Liver (tissue), 9 donors: ENCODE data around the gene CDKN1A. TPM values are rescaled to one million over a fixed set of nuclear protein-coding genes. Genes with fewer than 3 reads are reported as not detected.

ENCODE experiments used
- DNase-seq: peaks from one replicate; pipeline ENCODE4 v3.0.0-alpha.2; 2017; ENCODE audit warnings: low spot score
- H3K27ac ChIP-seq, 2 donors: one replicate each; pipeline ENCODE4 v1.7.0; 2013; ENCODE audit warnings: inconsistent platforms in 2 of 2, low read length in 2 of 2, control low read depth in 1 of 2, low read depth in 1 of 2, mild to moderate bottlenecking in 1 of 2
- H3K27me3 ChIP-seq, 4 donors: one replicate each; pipeline versions ENCODE4 v1.6.1 to v1.7.0; 2013; ENCODE audit warnings: low read length in 3 of 4, inconsistent platforms in 1 of 4, mild to moderate bottlenecking in 1 of 4, moderate library complexity in 1 of 4; ENCODE audit not compliant: control insufficient read depth in 4 of 4, insufficient read depth in 4 of 4
- H3K36me3 ChIP-seq, 4 donors: one replicate each; pipeline versions ENCODE4 v1.6.1 to v1.7.0; 2013; ENCODE audit warnings: low read length in 3 of 4, mild to moderate bottlenecking in 3 of 4, low read depth in 1 of 4, moderate library complexity in 1 of 4; ENCODE audit not compliant: control insufficient read depth in 4 of 4, insufficient read depth in 3 of 4
- H3K4me1 ChIP-seq, 4 donors: one replicate each; pipeline versions ENCODE4 v1.6.1 to v1.7.0; 2013; ENCODE audit warnings: low read length in 3 of 4, mild to moderate bottlenecking in 3 of 4, moderate library complexity in 1 of 4; ENCODE audit not compliant: control insufficient read depth in 4 of 4, insufficient read depth in 4 of 4
- H3K4me3 ChIP-seq, 3 donors: one replicate each; pipeline versions ENCODE4 v1.6.1 to v1.7.0; 2013; ENCODE audit warnings: low read length in 3 of 3, control low read depth in 1 of 3, low read depth in 1 of 3, mild to moderate bottlenecking in 1 of 3
- H3K9ac ChIP-seq, 2 donors: one replicate each; pipeline ENCODE4 v1.7.0; 2013; ENCODE audit warnings: low read length in 2 of 2, mild to moderate bottlenecking in 2 of 2, moderate library complexity in 2 of 2, control low read depth in 1 of 2, low read depth in 1 of 2
- H3K9me3 ChIP-seq, 4 donors: one replicate each; pipeline versions ENCODE4 v1.6.1 to v1.7.0; 2013; ENCODE audit warnings: low read length in 3 of 4; ENCODE audit not compliant: control insufficient read depth in 4 of 4
- EGR1 ChIP-seq, 2 donors: IDR thresholded peaks; 2 replicates each; pipeline ENCODE4 v1.6.1; 2016 to 2018; ENCODE audit warnings: antibody characterized with exemption in 2 of 2, low read depth in 2 of 2
- FOXA1 ChIP-seq: IDR thresholded peaks from 2 replicates; pipeline ENCODE4 v1.6.1; 2016; ENCODE audit warnings: antibody characterized with exemption
- FOXA2 ChIP-seq: IDR thresholded peaks from 2 replicates; pipeline ENCODE4 v1.6.1; 2016; ENCODE audit warnings: antibody characterized with exemption
- GABPA ChIP-seq, 2 donors: IDR thresholded peaks in 1 of 2; conservative IDR thresholded peaks in 1 of 2; 2 replicates each; pipeline ENCODE4 v1.6.1; 2016; ENCODE audit warnings: antibody characterized with exemption in 2 of 2, mild to moderate bottlenecking in 1 of 2, moderate library complexity in 1 of 2
- HNF4A ChIP-seq, 2 donors: conservative IDR thresholded peaks; 2 replicates each; pipeline ENCODE4 v1.6.1; 2016; ENCODE audit warnings: antibody characterized with exemption in 2 of 2, mild to moderate bottlenecking in 2 of 2
- HNF4G ChIP-seq: IDR thresholded peaks from 2 replicates; pipeline ENCODE4 v1.6.1; 2016; ENCODE audit warnings: antibody characterized with exemption
- JUND ChIP-seq, 2 donors: IDR thresholded peaks; 2 replicates each; pipeline ENCODE4 v1.6.1; 2016; ENCODE audit warnings: antibody characterized with exemption in 2 of 2
- NR2F2 ChIP-seq: IDR thresholded peaks from 2 replicates; pipeline ENCODE4 v1.6.1; 2016; ENCODE audit warnings: antibody characterized with exemption
- RAD21 ChIP-seq, 2 donors: IDR thresholded peaks; 2 replicates each; pipeline ENCODE4 v1.6.1; 2016; ENCODE audit warnings: antibody characterized with exemption in 2 of 2, mild to moderate bottlenecking in 2 of 2
- RXRA ChIP-seq, 2 donors: IDR thresholded peaks; 2 replicates each; pipeline ENCODE4 v1.6.1; 2017 to 2018; ENCODE audit warnings: antibody characterized with exemption in 2 of 2, mild to moderate bottlenecking in 1 of 2
- SP1 ChIP-seq: IDR thresholded peaks from 2 replicates; pipeline ENCODE4 v1.6.1; 2018; ENCODE audit warnings: antibody characterized with exemption, mild to moderate bottlenecking
- TAF1 ChIP-seq: conservative IDR thresholded peaks from 2 replicates; pipeline ENCODE4 v1.6.1; 2016; ENCODE audit warnings: antibody characterized with exemption, mild to moderate bottlenecking
- YY1 ChIP-seq: IDR thresholded peaks from 2 replicates; pipeline ENCODE4 v1.6.1; 2016; ENCODE audit warnings: antibody characterized with exemption, mild to moderate bottlenecking
- WGBS: extraction: QIAGEN DNeasy Blood & Tissue Kit; methylation state at CpG from one replicate; pipeline ENCODE4 v1.1.7; 2013; 5-methylcytosine and 5-hydroxymethylcytosine counted together
- polyA plus RNA-seq, 2 donors: library from polyadenylated mRNA; stranded (reverse) in 1 of 2; unstranded in 1 of 2; fragments of 200-250 nt in 1 of 2; fragments of >200 nt in 1 of 2; fragmentation: Nextera tagmentation in 1 of 2; extraction: Ambion mirVana in 1 of 2; gene quantifications; one replicate each; pipeline versions ENCODE4 v1.2.1 to v1.2.3, GENCODE V29; 2013 to 2015
- total RNA-seq, 2 donors: library from RNA; depleted of rRNA; stranded (reverse); fragments of >200 nt; gene quantifications; one replicate each; pipeline ENCODE4 v1.2.3, GENCODE V29; 2014
- TF ChIP-seq, protein P1 (sequence below): IDR thresholded peaks from 2 replicates; pipeline ENCODE4 v1.6.1; 2016; ENCODE audit warnings: antibody characterized with exemption
- TF ChIP-seq, protein P2 (sequence below): IDR thresholded peaks from 2 replicates; pipeline ENCODE4 v1.6.1; 2016; ENCODE audit warnings: antibody characterized with exemption, mild to moderate bottlenecking
- TF ChIP-seq, protein P3 (sequence below): IDR thresholded peaks from 2 replicates; pipeline ENCODE4 v1.6.1; 2016; ENCODE audit warnings: antibody characterized with exemption
- TF ChIP-seq, protein P4 (sequence below): fragments of 150-350 bp; IDR thresholded peaks from 2 replicates; pipeline ENCODE4 v1.5.1; 2017; ENCODE audit warnings: improper control_type of control experiment, low read depth, low read length; ENCODE audit not compliant: missing input control
- TF ChIP-seq, protein P5 (sequence below): IDR thresholded peaks from 2 replicates; pipeline ENCODE4 v1.6.1; 2016; ENCODE audit warnings: antibody characterized with exemption
- donor health status: healthy.
- donor health status: healthy.
- donor health status: healthy.
- donor health status: healthy.
- donor health status: healthy.

The CDKN1A gene
- total and polyA plus RNA-seq, 4 donors, result 3.2 to 41.7 (median 20.5) TPM

DNA sequence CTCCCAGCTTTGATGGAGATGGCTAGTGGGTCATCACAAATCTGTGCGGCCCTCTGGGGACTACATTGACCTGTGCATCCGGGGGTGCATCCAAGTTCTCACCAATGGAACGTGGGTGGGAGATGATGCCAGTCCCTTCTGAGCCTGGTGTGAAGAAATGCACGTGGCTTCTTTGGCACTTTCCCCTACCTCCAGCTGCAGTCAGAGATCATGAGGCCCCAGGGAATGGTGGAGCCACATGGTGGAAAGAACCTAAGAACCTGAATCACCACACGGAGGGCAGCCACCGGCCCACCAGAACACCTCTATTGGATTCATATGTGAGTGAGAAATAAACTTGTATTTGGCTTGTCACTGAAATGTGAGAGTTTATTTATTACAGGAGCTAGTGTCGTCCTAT is 9.9 kb upstream of the CDKN1A start:
- no peak overlapping the region for H3K4me3 ChIP-seq
- 92% methylated on average over 7 of the region's 7 CpGs for WGBS
- no peak for DNase-seq
- H3K4me1 ChIP-seq, result peaks cover 0 to 4% (median 2%) of the 10 kb centered on the region in 4 donors
- no peaks in the 10 kb centered on the region for H3K27me3 ChIP-seq
- H3K9ac ChIP-seq, result no peak overlapping the region
- H3K9me3 ChIP-seq, result no peaks in the 10 kb centered on the region
- H3K27ac ChIP-seq, result no peak overlapping the region
- TF ChIP-seq HNF4G (no peak), FOXA2 (no peak)
- H3K36me3 ChIP-seq, result no peaks in the 10 kb centered on the region

DNA sequence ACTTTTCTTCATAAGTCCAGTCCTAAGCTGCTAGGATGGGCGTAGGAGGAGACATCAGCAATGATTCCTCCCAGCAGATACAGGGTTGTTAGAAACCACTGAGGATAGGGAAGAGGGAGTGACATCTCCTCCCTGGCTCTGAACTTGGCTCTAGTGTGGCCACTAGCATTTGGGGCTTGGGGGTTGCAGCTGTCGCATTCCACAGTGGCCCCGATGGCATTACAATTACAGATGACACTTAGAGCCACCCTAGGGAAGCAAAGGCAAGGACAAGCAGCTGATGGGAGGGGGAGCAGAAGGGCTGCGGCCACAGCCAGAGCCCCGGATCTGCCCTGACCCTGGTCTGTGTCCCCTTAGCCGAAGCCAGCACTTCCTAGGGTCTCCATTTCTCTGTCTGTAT is 9.5 kb upstream of the CDKN1A start:
- no peaks in the 10 kb centered on the region for H3K9me3 ChIP-seq
- H3K36me3 ChIP-seq, result no peaks in the 10 kb centered on the region
- H3K4me3 ChIP-seq, result no peak overlapping the region
- WGBS, result 98% methylated on average over 6 of the region's 6 CpGs
- no peak overlapping the region for H3K9ac ChIP-seq
- no peaks in the 10 kb centered on the region for H3K27me3 ChIP-seq
- no peak overlapping the region for H3K27ac ChIP-seq
- DNase-seq, result no peak
- TF ChIP-seq, protein P1, sequence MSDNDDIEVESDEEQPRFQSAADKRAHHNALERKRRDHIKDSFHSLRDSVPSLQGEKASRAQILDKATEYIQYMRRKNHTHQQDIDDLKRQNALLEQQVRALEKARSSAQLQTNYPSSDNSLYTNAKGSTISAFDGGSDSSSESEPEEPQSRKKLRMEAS, result no peak
- TF ChIP-seq, protein P2, sequence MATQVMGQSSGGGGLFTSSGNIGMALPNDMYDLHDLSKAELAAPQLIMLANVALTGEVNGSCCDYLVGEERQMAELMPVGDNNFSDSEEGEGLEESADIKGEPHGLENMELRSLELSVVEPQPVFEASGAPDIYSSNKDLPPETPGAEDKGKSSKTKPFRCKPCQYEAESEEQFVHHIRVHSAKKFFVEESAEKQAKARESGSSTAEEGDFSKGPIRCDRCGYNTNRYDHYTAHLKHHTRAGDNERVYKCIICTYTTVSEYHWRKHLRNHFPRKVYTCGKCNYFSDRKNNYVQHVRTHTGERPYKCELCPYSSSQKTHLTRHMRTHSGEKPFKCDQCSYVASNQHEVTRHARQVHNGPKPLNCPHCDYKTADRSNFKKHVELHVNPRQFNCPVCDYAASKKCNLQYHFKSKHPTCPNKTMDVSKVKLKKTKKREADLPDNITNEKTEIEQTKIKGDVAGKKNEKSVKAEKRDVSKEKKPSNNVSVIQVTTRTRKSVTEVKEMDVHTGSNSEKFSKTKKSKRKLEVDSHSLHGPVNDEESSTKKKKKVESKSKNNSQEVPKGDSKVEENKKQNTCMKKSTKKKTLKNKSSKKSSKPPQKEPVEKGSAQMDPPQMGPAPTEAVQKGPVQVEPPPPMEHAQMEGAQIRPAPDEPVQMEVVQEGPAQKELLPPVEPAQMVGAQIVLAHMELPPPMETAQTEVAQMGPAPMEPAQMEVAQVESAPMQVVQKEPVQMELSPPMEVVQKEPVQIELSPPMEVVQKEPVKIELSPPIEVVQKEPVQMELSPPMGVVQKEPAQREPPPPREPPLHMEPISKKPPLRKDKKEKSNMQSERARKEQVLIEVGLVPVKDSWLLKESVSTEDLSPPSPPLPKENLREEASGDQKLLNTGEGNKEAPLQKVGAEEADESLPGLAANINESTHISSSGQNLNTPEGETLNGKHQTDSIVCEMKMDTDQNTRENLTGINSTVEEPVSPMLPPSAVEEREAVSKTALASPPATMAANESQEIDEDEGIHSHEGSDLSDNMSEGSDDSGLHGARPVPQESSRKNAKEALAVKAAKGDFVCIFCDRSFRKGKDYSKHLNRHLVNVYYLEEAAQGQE, result no peak
- no peak for TF ChIP-seq NR2F2
- TF ChIP-seq, protein P3, sequence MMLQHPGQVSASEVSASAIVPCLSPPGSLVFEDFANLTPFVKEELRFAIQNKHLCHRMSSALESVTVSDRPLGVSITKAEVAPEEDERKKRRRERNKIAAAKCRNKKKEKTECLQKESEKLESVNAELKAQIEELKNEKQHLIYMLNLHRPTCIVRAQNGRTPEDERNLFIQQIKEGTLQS, result no peak
- TF ChIP-seq RXRA (IDR thresholded peaks at IDR 0.05), result no peak
- TF ChIP-seq, protein P4, sequence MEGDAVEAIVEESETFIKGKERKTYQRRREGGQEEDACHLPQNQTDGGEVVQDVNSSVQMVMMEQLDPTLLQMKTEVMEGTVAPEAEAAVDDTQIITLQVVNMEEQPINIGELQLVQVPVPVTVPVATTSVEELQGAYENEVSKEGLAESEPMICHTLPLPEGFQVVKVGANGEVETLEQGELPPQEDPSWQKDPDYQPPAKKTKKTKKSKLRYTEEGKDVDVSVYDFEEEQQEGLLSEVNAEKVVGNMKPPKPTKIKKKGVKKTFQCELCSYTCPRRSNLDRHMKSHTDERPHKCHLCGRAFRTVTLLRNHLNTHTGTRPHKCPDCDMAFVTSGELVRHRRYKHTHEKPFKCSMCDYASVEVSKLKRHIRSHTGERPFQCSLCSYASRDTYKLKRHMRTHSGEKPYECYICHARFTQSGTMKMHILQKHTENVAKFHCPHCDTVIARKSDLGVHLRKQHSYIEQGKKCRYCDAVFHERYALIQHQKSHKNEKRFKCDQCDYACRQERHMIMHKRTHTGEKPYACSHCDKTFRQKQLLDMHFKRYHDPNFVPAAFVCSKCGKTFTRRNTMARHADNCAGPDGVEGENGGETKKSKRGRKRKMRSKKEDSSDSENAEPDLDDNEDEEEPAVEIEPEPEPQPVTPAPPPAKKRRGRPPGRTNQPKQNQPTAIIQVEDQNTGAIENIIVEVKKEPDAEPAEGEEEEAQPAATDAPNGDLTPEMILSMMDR, result no peak
- no peak for TF ChIP-seq JUND (IDR thresholded peaks at IDR 0.05)
- no peak for TF ChIP-seq GABPA (IDR thresholded peaks at IDR 0.05 in 1 of 2, conservative IDR thresholded peaks at IDR 0.05 in 1 of 2)
- TF ChIP-seq FOXA1, result no peak
- no peak for TF ChIP-seq EGR1 (IDR thresholded peaks at IDR 0.05; ENCODE audit: low read depth in 2 of 2)
- no peak for TF ChIP-seq FOXA2
- no peak for TF ChIP-seq YY1
- no peak for TF ChIP-seq RAD21 (IDR thresholded peaks at IDR 0.05)
- no peak for TF ChIP-seq SP1
- TF ChIP-seq TAF1, result no peak
- TF ChIP-seq, protein P5, sequence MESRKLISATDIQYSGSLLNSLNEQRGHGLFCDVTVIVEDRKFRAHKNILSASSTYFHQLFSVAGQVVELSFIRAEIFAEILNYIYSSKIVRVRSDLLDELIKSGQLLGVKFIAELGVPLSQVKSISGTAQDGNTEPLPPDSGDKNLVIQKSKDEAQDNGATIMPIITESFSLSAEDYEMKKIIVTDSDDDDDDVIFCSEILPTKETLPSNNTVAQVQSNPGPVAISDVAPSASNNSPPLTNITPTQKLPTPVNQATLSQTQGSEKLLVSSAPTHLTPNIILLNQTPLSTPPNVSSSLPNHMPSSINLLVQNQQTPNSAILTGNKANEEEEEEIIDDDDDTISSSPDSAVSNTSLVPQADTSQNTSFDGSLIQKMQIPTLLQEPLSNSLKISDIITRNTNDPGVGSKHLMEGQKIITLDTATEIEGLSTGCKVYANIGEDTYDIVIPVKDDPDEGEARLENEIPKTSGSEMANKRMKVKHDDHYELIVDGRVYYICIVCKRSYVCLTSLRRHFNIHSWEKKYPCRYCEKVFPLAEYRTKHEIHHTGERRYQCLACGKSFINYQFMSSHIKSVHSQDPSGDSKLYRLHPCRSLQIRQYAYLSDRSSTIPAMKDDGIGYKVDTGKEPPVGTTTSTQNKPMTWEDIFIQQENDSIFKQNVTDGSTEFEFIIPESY, result no peak
- no peak for TF ChIP-seq HNF4A (conservative IDR thresholded peaks at IDR 0.05)
- TF ChIP-seq HNF4G, result no peak
- H3K4me1 ChIP-seq, result peaks cover 0 to 4% (median 2%) of the 10 kb centered on the region in 4 donors
